G401.6 (cell line): ENCODE results near the gene RAB4B.
"Not testable (repeated sequence)": the region's sequence is repeated elsewhere in the genome, so short reads cannot be mapped to it uniquely, and the experiment has no call there.

ENCODE experiments used
- FAIRE-seq: peaks from 2 replicates; lab custom pipeline; 2012; peaks lifted over from hg19 to GRCh38; lab: Jason Lieb, UNC

The RAB4B gene

GRCh38 chr19:40822704-40823553 lies 44.9 kb downstream of the RAB4B start:
- FAIRE-seq, result not testable (repeated sequence)

- not testable (repeated sequence) for FAIRE-seq
These were observed 46.9 kb downstream of the RAB4B start for GRCh38 chr19:40824916-40825315.

- not testable (repeated sequence) for FAIRE-seq
These were observed 47.5 kb downstream of the RAB4B start for GRCh38 chr19:40825460-40826095.

GRCh38 chr19:40826312-40826698 lies 48.3 kb downstream of the RAB4B start:
- FAIRE-seq, result not testable (repeated sequence)

- not testable (repeated sequence) for FAIRE-seq
These were observed 48.8 kb downstream of the RAB4B start for GRCh38 chr19:40826699-40827385.

GRCh38 chr19:40827386-40828247 lies 49.6 kb downstream of the RAB4B start:
- no peak for FAIRE-seq

- FAIRE-seq, result no peak
These were observed 51.2 kb downstream of the RAB4B start for GRCh38 chr19:40829205-40829604.

GRCh38 chr19:40830741-40831140 lies 52.7 kb downstream of the RAB4B start:
- FAIRE-seq, result not testable (repeated sequence)

- no peak for FAIRE-seq
These were observed 53.7 kb downstream of the RAB4B start for GRCh38 chr19:40831502-40832430.

- not testable (repeated sequence) for FAIRE-seq
These were observed 54.4 kb downstream of the RAB4B start for GRCh38 chr19:40832431-40832790.

GRCh38 chr19:40833728-40834533 lies 55.9 kb downstream of the RAB4B start:
- not testable (repeated sequence) for FAIRE-seq

- FAIRE-seq, result no peak
These were observed 58.8 kb downstream of the RAB4B start for GRCh38 chr19:40836754-40837429.

- FAIRE-seq, result not testable (repeated sequence)
These were observed 60.4 kb downstream of the RAB4B start for GRCh38 chr19:40838477-40838876.

- not testable (repeated sequence) for FAIRE-seq
These were observed 64.0 kb downstream of the RAB4B start for GRCh38 chr19:40842012-40842411.

GRCh38 chr19:40842997-40843652 lies 65.1 kb downstream of the RAB4B start:
- not testable (repeated sequence) for FAIRE-seq

- FAIRE-seq, result not testable (repeated sequence)
These were observed 65.6 kb downstream of the RAB4B start for GRCh38 chr19:40843653-40844052.
